Calu3 (cell line): ENCODE results near the gene RPRD1B. TPM values are rescaled to one million over a fixed set of nuclear protein-coding genes. Genes with fewer than 3 reads are reported as not detected.

ENCODE experiments used
- BruUV-seq: library from RNA; stranded (reverse); fragments of 400-500 nt; replicated peaks from 2 replicates; lab custom pipeline; 2021; lab: Mats Ljungman, UMichigan
- CTCF ChIA-PET: fragments of 300-600 bp; sonication (Branson Sonifier 250); formaldehyde crosslinking; loops from one replicate; lab custom pipeline; 2022; ENCODE audit warnings: antibody characterized with exemption; lab: Charles Lee
- DNase-seq: peaks from one replicate; pipeline ENCODE4 v3.0.0; 2022
- H3K27ac Mint-ChIP-seq: one replicate; pipeline ENCODE4 v1.8.0; 2022; ENCODE audit warnings: mixed read lengths; ENCODE audit not compliant: unreplicated experiment
- H3K27me3 Mint-ChIP-seq: one replicate; pipeline ENCODE4 v1.8.0; 2022; ENCODE audit warnings: mixed read lengths; ENCODE audit not compliant: unreplicated experiment
- H3K36me3 Mint-ChIP-seq: one replicate; pipeline ENCODE4 v1.8.0; 2022; ENCODE audit warnings: mild to moderate bottlenecking, moderate library complexity, mixed read lengths; ENCODE audit not compliant: insufficient read depth, unreplicated experiment
- H3K4me1 Mint-ChIP-seq: one replicate; pipeline ENCODE4 v1.8.0; 2022; ENCODE audit warnings: mild to moderate bottlenecking, low read depth, mixed read lengths; ENCODE audit not compliant: unreplicated experiment
- H3K4me3 Mint-ChIP-seq: one replicate; pipeline ENCODE4 v1.8.0; 2022; ENCODE audit warnings: mild to moderate bottlenecking, low read depth, moderate library complexity, mixed read lengths; ENCODE audit not compliant: unreplicated experiment
- H3K9me3 Mint-ChIP-seq: one replicate; pipeline ENCODE4 v1.8.0; 2022; ENCODE audit warnings: low read depth, mixed read lengths; ENCODE audit not compliant: unreplicated experiment
- intact Hi-C: fragments of 100-400 bp; cut with micrococcal nuclease; formaldehyde crosslinking; loops from one replicate; pipeline ENCODE4 v1.10.0; 2022; ENCODE audit not compliant: unreplicated experiment
- total RNA-seq: library from RNA; stranded (reverse); gene quantifications from 2 replicates; pipeline ENCODE4 v1.2.3, GENCODE V29; 2022
- TF ChIP-seq, protein P1 (sequence below): fragments of 200-600 bp; IDR thresholded peaks from one replicate; pipeline ENCODE4 v1.8.0; 2022; ENCODE audit warnings: antibody characterized with exemption; ENCODE audit not compliant: unreplicated experiment

RPRD1B gene
- total RNA-seq, 1 experiment from 2014 or later, result 53.5 TPM

DNA sequence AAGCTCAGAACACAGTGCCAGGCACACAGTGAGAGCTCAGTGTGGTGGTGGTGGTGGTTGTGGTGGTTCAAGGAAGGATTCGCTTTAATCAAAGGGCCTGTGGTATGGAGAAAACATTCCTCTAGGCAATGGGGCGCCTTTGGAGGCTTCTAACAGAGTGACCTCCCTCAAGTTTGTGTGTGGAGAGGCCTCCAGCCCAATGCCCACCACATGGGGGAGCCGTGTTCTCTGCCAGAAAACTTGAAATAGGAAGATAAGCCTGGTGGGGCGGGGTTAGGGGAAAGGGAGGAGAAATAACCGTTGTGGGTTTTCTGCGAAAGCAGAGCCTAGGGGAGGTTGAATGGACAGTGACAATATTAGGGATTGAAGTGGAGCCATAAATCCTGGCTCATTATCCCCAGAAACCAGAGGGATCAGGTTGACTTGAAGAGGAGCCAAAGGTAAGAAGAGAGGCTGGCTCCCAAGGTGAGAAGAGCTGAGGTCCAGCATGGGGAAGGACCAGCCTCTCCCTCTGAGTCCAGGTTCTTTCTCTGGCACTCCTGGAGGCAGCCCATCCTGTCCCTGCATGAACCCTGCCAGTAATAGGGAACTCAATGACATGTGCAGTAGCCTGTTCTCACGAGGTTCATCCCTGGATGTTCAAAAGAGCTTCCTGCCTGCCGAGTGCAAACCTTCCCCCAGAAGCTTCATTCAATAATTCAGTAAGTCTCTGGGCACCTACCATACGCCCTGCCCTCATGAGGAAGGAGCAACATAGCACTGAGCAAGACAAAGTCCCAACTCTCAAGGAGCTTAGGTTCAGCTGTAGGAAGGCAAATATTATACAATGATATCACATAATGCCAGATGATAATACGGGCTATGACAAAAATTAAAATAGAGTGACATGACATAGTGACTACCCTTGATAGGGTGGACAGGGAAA lies 80.1 kb downstream of the RPRD1B start:
- H3K27me3 Mint-ChIP-seq, result no peaks in the 10 kb centered on the region
- peaks cover 3% of the 10 kb centered on the region for H3K9me3 Mint-ChIP-seq
- H3K4me3 Mint-ChIP-seq, result no peak overlapping the region
- no peaks in the 10 kb centered on the region for H3K36me3 Mint-ChIP-seq
- peak; percentile 86 for DNase-seq
- no TSS peak for BruUV-seq
- H3K4me1 Mint-ChIP-seq, result peaks cover 60% of the 10 kb centered on the region
- intact Hi-C loops, result loop anchor here (1.0 kb wide), 2 partner anchors 52 to 108 kb away; partner anchors contain the start of gene TGM2
- TF ChIP-seq, protein P1, sequence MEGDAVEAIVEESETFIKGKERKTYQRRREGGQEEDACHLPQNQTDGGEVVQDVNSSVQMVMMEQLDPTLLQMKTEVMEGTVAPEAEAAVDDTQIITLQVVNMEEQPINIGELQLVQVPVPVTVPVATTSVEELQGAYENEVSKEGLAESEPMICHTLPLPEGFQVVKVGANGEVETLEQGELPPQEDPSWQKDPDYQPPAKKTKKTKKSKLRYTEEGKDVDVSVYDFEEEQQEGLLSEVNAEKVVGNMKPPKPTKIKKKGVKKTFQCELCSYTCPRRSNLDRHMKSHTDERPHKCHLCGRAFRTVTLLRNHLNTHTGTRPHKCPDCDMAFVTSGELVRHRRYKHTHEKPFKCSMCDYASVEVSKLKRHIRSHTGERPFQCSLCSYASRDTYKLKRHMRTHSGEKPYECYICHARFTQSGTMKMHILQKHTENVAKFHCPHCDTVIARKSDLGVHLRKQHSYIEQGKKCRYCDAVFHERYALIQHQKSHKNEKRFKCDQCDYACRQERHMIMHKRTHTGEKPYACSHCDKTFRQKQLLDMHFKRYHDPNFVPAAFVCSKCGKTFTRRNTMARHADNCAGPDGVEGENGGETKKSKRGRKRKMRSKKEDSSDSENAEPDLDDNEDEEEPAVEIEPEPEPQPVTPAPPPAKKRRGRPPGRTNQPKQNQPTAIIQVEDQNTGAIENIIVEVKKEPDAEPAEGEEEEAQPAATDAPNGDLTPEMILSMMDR, result peak; percentile 58
- CTCF ChIA-PET, result interaction anchor here (0.8 to 3.7 kb wide), 10 partner anchors 9 to 108 kb away, joined by 3 to 16 read pairs (median 6); no protein-coding TSS in a partner anchor
- peak overlapping the region; percentile 17 for H3K27ac Mint-ChIP-seq

DNA sequence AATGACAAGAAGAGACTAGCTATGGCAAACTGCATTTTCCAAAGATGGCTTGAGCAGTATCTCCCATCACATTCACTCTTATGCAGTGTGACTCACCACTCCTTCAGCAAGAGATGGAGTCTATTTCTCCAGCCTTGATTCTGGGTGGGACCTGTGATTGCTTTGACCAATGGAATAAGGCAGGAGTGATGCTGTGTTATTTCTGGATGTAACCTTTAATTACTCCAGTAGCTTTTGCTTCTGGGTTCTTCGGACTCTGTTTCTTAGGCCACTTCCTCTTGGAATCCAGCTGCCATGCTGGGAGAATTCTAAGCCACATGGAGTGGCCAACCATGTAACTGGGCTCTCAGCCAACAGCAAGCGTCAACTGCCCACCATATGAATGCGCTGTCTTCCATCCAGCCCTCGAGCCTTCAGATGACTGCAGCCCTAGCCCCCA lies 80.8 kb downstream of the RPRD1B start:
- no peak for DNase-seq
- H3K27ac Mint-ChIP-seq, result no peak overlapping the region
- no TSS peak for BruUV-seq
- no peak overlapping the region for H3K4me3 Mint-ChIP-seq
- no peaks in the 10 kb centered on the region for H3K27me3 Mint-ChIP-seq
- H3K9me3 Mint-ChIP-seq, result peaks cover 3% of the 10 kb centered on the region
- TF ChIP-seq, protein P1, result no peak
- CTCF ChIA-PET, result interaction anchor here (0.8 to 3.7 kb wide), 10 partner anchors 8 to 107 kb away, joined by 3 to 16 read pairs (median 6); no protein-coding TSS in a partner anchor
- intact Hi-C loops, result no loop called here
- no peaks in the 10 kb centered on the region for H3K36me3 Mint-ChIP-seq
- peaks cover 54% of the 10 kb centered on the region for H3K4me1 Mint-ChIP-seq

DNA sequence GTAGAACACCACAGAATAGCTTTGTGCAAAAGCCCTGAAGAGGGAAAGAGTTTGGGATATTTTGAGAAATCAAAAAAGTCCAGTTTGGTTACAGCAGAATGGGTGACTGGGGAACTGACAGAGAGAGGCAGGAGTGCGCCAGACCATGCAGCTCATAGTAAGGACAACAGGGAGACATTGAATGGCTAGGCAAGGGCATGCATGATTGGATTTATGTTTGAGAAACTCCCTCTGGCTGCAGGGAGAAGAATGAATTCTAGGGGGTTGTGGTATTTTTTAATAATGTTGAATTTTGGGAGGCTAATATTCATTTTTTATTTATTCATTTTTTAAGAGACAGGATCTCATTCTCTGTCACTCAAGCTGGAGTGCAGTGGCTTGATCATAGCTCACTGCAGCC lies 81.7 kb downstream of the RPRD1B start:
- H3K27me3 Mint-ChIP-seq, result no peaks in the 10 kb centered on the region
- peaks cover 3% of the 10 kb centered on the region for H3K9me3 Mint-ChIP-seq
- intact Hi-C loops, result no loop called here
- peaks cover 46% of the 10 kb centered on the region for H3K4me1 Mint-ChIP-seq
- no peak for DNase-seq
- CTCF ChIA-PET, result interaction anchor here (0.6 to 3.7 kb wide), 4 partner anchors 18 to 106 kb away, joined by 3 to 16 read pairs (median 4); no protein-coding TSS in a partner anchor
- no peaks in the 10 kb centered on the region for H3K36me3 Mint-ChIP-seq
- no TSS peak for BruUV-seq
- H3K27ac Mint-ChIP-seq, result no peak overlapping the region
- TF ChIP-seq, protein P1, result no peak
- no peak overlapping the region for H3K4me3 Mint-ChIP-seq

DNA sequence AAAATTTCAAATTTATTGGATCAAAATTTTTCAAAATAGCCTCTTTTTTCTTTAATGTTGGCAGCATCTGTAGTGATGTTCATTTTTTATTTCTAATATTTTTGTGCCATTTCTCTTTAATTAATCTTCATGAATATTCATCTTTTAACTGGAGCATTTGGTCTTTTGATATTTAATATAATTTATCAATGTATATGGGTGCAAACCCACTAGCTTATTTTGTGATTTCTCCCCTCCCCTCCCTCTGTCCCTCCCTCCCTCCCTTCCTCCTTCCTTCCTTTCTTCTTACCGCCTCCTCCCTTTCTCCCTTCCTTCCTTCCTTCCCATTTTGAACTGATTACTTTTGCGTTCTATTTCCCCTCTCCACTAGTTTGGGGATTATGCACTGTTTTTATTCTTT lies 82.3 kb downstream of the RPRD1B start:
- Mint-ChIP-seq H3K27me3 (no peaks in the 10 kb centered on the region), H3K4me3 (no peak overlapping the region), H3K9me3 (peaks cover 3% of the 10 kb centered on the region), H3K36me3 (no peaks in the 10 kb centered on the region), H3K27ac (no peak overlapping the region), H3K4me1 (peaks cover 39% of the 10 kb centered on the region)
- intact Hi-C loops, result no loop called here
- DNase-seq, result no peak
- BruUV-seq, result no TSS peak
- TF ChIP-seq, protein P1, result no peak
- CTCF ChIA-PET, result no interaction called here
